ENCODE results near the gene IFTAP. TPM values are rescaled to one million over a fixed set of nuclear protein-coding genes. Genes with fewer than 3 reads are reported as not detected.
"Not testable (repeated sequence)": the region's sequence is repeated elsewhere in the genome, so short reads cannot be mapped to it uniquely, and the experiment has no call there.

IFTAP gene
- total RNA-seq, result 1 to 10 TPM; 2.3 to 3.6 TPM

- CTCF ChIA-PET, result no interaction called here
- ATAC-seq (peak; percentile 88), DNase-seq (peak; percentile 42)
- TF ChIP-seq CTCF (IDR thresholded peaks at IDR 0.05), result no peak
- Mint-ChIP-seq H3K4me1 (ENCODE audit: low read depth) (peaks cover 5% of the 10 kb centered on the region), H3K36me3 (ENCODE audit: low read depth) (no peaks in the 10 kb centered on the region), H3K27ac (no peak within 1 kb of the TSS), H3K4me3 (peak within 1 kb of the TSS; percentile 85), H3K27me3 (peaks cover 31% of the 10 kb centered on the region), H3K9me3 (no peaks in the 10 kb centered on the region)
- POLR2A ChIA-PET, result no interaction called here
- intact Hi-C loops (cut with micrococcal nuclease), result no loop called here
Measured at GRCh38 chr11:36594316-36594989, at the start of gene IFTAP. IFTAP (plus strand) TSS chr11:36594502; CDS start chr11:36610104, 15,602 bp downstream.

- intact Hi-C loops (cut with micrococcal nuclease), result no loop called here
- Mint-ChIP-seq H3K27me3 (peaks cover 2% of the 10 kb centered on the region), H3K36me3 (ENCODE audit: low read depth) (no peaks in the 10 kb centered on the region), H3K4me3 (no peak overlapping the region), H3K27ac (no peak overlapping the region), H3K9me3 (peaks cover 3% of the 10 kb centered on the region), H3K4me1 (ENCODE audit: low read depth) (peaks cover 2% of the 10 kb centered on the region)
- ATAC-seq (no peak), DNase-seq (no peak)
- TF ChIP-seq CTCF (IDR thresholded peaks at IDR 0.05), result no peak
- CTCF ChIA-PET, result interaction anchor here (1.8 kb wide), 1 partner anchor 14 kb away, joined by 6 read pairs; no protein-coding TSS in a partner anchor
- POLR2A ChIA-PET, result no interaction called here
Measured at GRCh38 chr11:36550385-36551115, 43.8 kb upstream of the IFTAP start.

- ATAC-seq; H3K9me3 Mint-ChIP-seq; H3K27me3 Mint-ChIP-seq; H3K36me3 Mint-ChIP-seq (ENCODE audit: low read depth); DNase-seq; H3K4me3 Mint-ChIP-seq; H3K27ac Mint-ChIP-seq; intact Hi-C loops (cut with micrococcal nuclease); POLR2A ChIA-PET; CTCF ChIA-PET: not testable (repeated sequence)
- peaks cover 19% of the 10 kb centered on the region for H3K4me1 Mint-ChIP-seq (ENCODE audit: low read depth)
Measured at GRCh38 chr11:36557390-36557789, 36.9 kb upstream of the IFTAP start.

GRCh38 chr11:36557991-36558390 is 36.3 kb upstream of the IFTAP start:
- DNase-seq (no peak), ATAC-seq (no peak)
- Mint-ChIP-seq H3K36me3 (ENCODE audit: low read depth) (no peaks in the 10 kb centered on the region), H3K4me3 (no peak overlapping the region), H3K27me3 (no peaks in the 10 kb centered on the region), H3K27ac (peak overlapping the region; percentile 8), H3K9me3 (no peaks in the 10 kb centered on the region), H3K4me1 (ENCODE audit: low read depth) (peaks cover 19% of the 10 kb centered on the region)
- intact Hi-C loops (cut with micrococcal nuclease), result no loop called here
- POLR2A ChIA-PET, result no interaction called here
- TF ChIP-seq CTCF (IDR thresholded peaks at IDR 0.05), result no peak
- CTCF ChIA-PET, result no interaction called here

- POLR2A ChIA-PET, result no interaction called here
- Mint-ChIP-seq H3K36me3 (ENCODE audit: low read depth) (no peaks in the 10 kb centered on the region), H3K9me3 (no peaks in the 10 kb centered on the region), H3K4me1 (ENCODE audit: low read depth) (peaks cover 19% of the 10 kb centered on the region), H3K27ac (peak overlapping the region; percentile 49), H3K4me3 (peak overlapping the region; percentile 34), H3K27me3 (peaks cover under 1% of the 10 kb centered on the region)
- DNase-seq (no peak), ATAC-seq (peak; percentile 69)
- CTCF ChIA-PET, result interaction anchor here (3.0 kb wide), 1 partner anchor 185 kb away, joined by 10 read pairs; no protein-coding TSS in a partner anchor
- TF ChIP-seq CTCF (IDR thresholded peaks at IDR 0.05), result no peak
- intact Hi-C loops (cut with micrococcal nuclease), result no loop called here
Measured at GRCh38 chr11:36558571-36559413, 35.5 kb upstream of the IFTAP start.

Data from activated CD8-positive, alpha-beta T cell treated with anti-CD3 and anti-CD28 coated beads for 36 hours (primary cell).